Suprapubic skin (tissue), 3 donors: Measurements from ENCODE around the gene LRRC61.

ENCODE experiments used
- CTCF ChIP-seq, 2 donors: fragments of 200-600 bp in 1 of 2; fragments of 450-650 bp in 1 of 2; sonication (generic) in 1 of 2; IDR thresholded peaks; one replicate each; pipeline ENCODE4 v1.5.1; 2016 to 2019; ENCODE audit warnings: antibody characterized with exemption in 2 of 2, mild to moderate bottlenecking in 1 of 2, moderate library complexity in 1 of 2
- POLR2AphosphoS5 ChIP-seq, 3 donors: sonication (generic); formaldehyde crosslinking; IDR thresholded peaks; one replicate each; pipeline ENCODE4 v1.6.1; 2017; ENCODE audit warnings: antibody characterized with exemption in 3 of 3

GRCh38 chr7:150368096-150368883 is 45.1 kb downstream of the LRRC61 start, which contains the start of gene REPIN1:
- TF ChIP-seq CTCF (IDR thresholded peaks at IDR 0.05) (no peak), POLR2AphosphoS5 (IDR thresholded peaks at IDR 0.05) (peak in 2 of 3 donors; percentile 13 to 82)
